Neuron (in vitro differentiated cells): Measurements from ENCODE around the gene SMYD4.
A peak's percentile ranks its signal among the peaks of the same experiment; 100 is the strongest.
"Not testable (repeated sequence)": the region's sequence is repeated elsewhere in the genome, so short reads cannot be mapped to it uniquely, and the experiment has no call there.

Source experiments
- H2AFZ ChIP-seq: one replicate; pipeline ENCODE4 v1.6.1; 2013; ENCODE audit warnings: low read depth, mild to moderate bottlenecking, inconsistent platforms, low read length, moderate library complexity
- H3K27me3 ChIP-seq: one replicate; pipeline ENCODE4 v1.6.1; 2013; ENCODE audit warnings: low read length; ENCODE audit not compliant: insufficient read depth
- H3K36me3 ChIP-seq: one replicate; pipeline ENCODE4 v1.6.1; 2013; ENCODE audit warnings: low read length; ENCODE audit not compliant: insufficient read depth
- H3K4me1 ChIP-seq: one replicate; pipeline ENCODE4 v1.6.1; 2013; ENCODE audit warnings: low read length; ENCODE audit not compliant: insufficient read depth
- H3K4me3 ChIP-seq: 2 replicates; pipeline ENCODE4 v1.5.1; 2013; ENCODE audit warnings: mild to moderate bottlenecking, low read length, moderate library complexity
- H3K9me3 ChIP-seq: one replicate; pipeline ENCODE4 v1.6.1; 2013; ENCODE audit warnings: low read length

The SMYD4 gene

GRCh38 chr17:1860978-1861377 is 31.3 kb upstream of the SMYD4 start:
- Histone ChIP-seq H2AFZ (no peak overlapping the region), H3K9me3 (no peaks in the 10 kb centered on the region), H3K27me3 (no peaks in the 10 kb centered on the region), H3K4me1 (no peaks in the 10 kb centered on the region), H3K4me3 (no peak overlapping the region), H3K36me3 (peaks cover 22% of the 10 kb centered on the region)

- not testable (repeated sequence) for H3K9me3 ChIP-seq, H3K27me3 ChIP-seq, H3K4me3 ChIP-seq, H2AFZ ChIP-seq
- Histone ChIP-seq H3K36me3 (peaks cover 49% of the 10 kb centered on the region), H3K4me1 (peaks cover 11% of the 10 kb centered on the region)
Measured at GRCh38 chr17:1856462-1856861, 26.8 kb upstream of the SMYD4 start.

- Histone ChIP-seq H3K27me3 (no peaks in the 10 kb centered on the region), H3K9me3 (no peaks in the 10 kb centered on the region), H3K4me3 (no peak overlapping the region), H2AFZ (no peak overlapping the region), H3K4me1 (peaks cover 13% of the 10 kb centered on the region), H3K36me3 (peaks cover 45% of the 10 kb centered on the region)
Measured at GRCh38 chr17:1853698-1854097, 24.0 kb upstream of the SMYD4 start.

- Histone ChIP-seq H3K9me3 (no peaks in the 10 kb centered on the region), H3K4me1 (peaks cover 13% of the 10 kb centered on the region), H2AFZ (no peak overlapping the region), H3K4me3 (no peak overlapping the region), H3K36me3 (peaks cover 48% of the 10 kb centered on the region), H3K27me3 (no peaks in the 10 kb centered on the region)
Measured at GRCh38 chr17:1852327-1852726, 22.6 kb upstream of the SMYD4 start.

- Histone ChIP-seq H3K4me3 (no peak overlapping the region), H3K9me3 (no peaks in the 10 kb centered on the region), H3K36me3 (peaks cover 59% of the 10 kb centered on the region), H2AFZ (no peak overlapping the region), H3K27me3 (no peaks in the 10 kb centered on the region), H3K4me1 (peaks cover 8% of the 10 kb centered on the region)
Measured at GRCh38 chr17:1847191-1847590, 17.5 kb upstream of the SMYD4 start.

GRCh38 chr17:1843947-1844346 is 14.2 kb upstream of the SMYD4 start:
- Histone ChIP-seq H3K9me3 (no peaks in the 10 kb centered on the region), H3K27me3 (no peaks in the 10 kb centered on the region), H3K4me1 (no peaks in the 10 kb centered on the region), H3K36me3 (peaks cover 52% of the 10 kb centered on the region), H2AFZ (no peak overlapping the region), H3K4me3 (no peak overlapping the region)

GRCh38 chr17:1839516-1839915 is 9.8 kb upstream of the SMYD4 start:
- Histone ChIP-seq H3K4me3 (no peak overlapping the region), H3K36me3 (peaks cover 31% of the 10 kb centered on the region), H3K4me1 (no peaks in the 10 kb centered on the region), H3K27me3 (no peaks in the 10 kb centered on the region), H2AFZ (no peak overlapping the region), H3K9me3 (no peaks in the 10 kb centered on the region)

- no peaks in the 10 kb centered on the region for H3K9me3 ChIP-seq
- H3K36me3 ChIP-seq = peaks cover 13% of the 10 kb centered on the region
- no peak overlapping the region for H2AFZ ChIP-seq
- H3K4me1 ChIP-seq = peaks cover 3% of the 10 kb centered on the region
- H3K4me3 ChIP-seq = no peak overlapping the region
- H3K27me3 ChIP-seq = no peaks in the 10 kb centered on the region
Measured at GRCh38 chr17:1834380-1835149, 4.9 kb upstream of the SMYD4 start.

- no peaks in the 10 kb centered on the region for H3K9me3 ChIP-seq
- peaks cover 25% of the 10 kb centered on the region for H3K36me3 ChIP-seq
Measured at GRCh38 chr17:1830288-1830687, 586 bp upstream of the SMYD4 start.

GRCh38 chr17:1829216-1829591 is 498 bp downstream of the SMYD4 start:
- no peaks in the 10 kb centered on the region for H3K27me3 ChIP-seq
- H3K9me3 ChIP-seq = no peaks in the 10 kb centered on the region
- peaks cover 7% of the 10 kb centered on the region for H3K4me1 ChIP-seq
- peak overlapping the region; percentile 95 for H2AFZ ChIP-seq
- peak overlapping the region; percentile 92 for H3K4me3 ChIP-seq
- peaks cover 29% of the 10 kb centered on the region for H3K36me3 ChIP-seq

More at GRCh38 chr17:1830288-1830687, 586 bp upstream of the SMYD4 start:
- Histone ChIP-seq H3K27me3 (no peaks in the 10 kb centered on the region), H3K4me1 (peaks cover 7% of the 10 kb centered on the region), H2AFZ (peak overlapping the region; percentile 95), H3K4me3 (peak overlapping the region; percentile 92)

- H2AFZ ChIP-seq = no peak overlapping the region
- no peaks in the 10 kb centered on the region for H3K9me3 ChIP-seq
- H3K4me3 ChIP-seq = no peak overlapping the region
- no peaks in the 10 kb centered on the region for H3K27me3 ChIP-seq
- peaks cover 20% of the 10 kb centered on the region for H3K36me3 ChIP-seq
- peaks cover 7% of the 10 kb centered on the region for H3K4me1 ChIP-seq
Measured at GRCh38 chr17:1820528-1821252, 9.0 kb downstream of the SMYD4 start.

GRCh38 chr17:1813088-1813487 is 16.6 kb downstream of the SMYD4 start:
- H3K27me3 ChIP-seq = no peaks in the 10 kb centered on the region
- no peak overlapping the region for H3K4me3 ChIP-seq
- no peak overlapping the region for H2AFZ ChIP-seq
- peaks cover 14% of the 10 kb centered on the region for H3K36me3 ChIP-seq
- no peaks in the 10 kb centered on the region for H3K9me3 ChIP-seq
- no peaks in the 10 kb centered on the region for H3K4me1 ChIP-seq

GRCh38 chr17:1810450-1811103 is 19.1 kb downstream of the SMYD4 start:
- H3K9me3 ChIP-seq = no peaks in the 10 kb centered on the region
- H3K36me3 ChIP-seq = peaks cover 20% of the 10 kb centered on the region
- no peaks in the 10 kb centered on the region for H3K27me3 ChIP-seq
- H2AFZ ChIP-seq = no peak overlapping the region
- H3K4me1 ChIP-seq = no peaks in the 10 kb centered on the region
- no peak overlapping the region for H3K4me3 ChIP-seq
